TTC549 (cell line): ENCODE results near the gene NCK2.

ENCODE experiments used
- FAIRE-seq: peaks from 2 replicates; lab custom pipeline; 2012; peaks lifted over from hg19 to GRCh38; lab: Jason Lieb, UNC

Gene NCK2

GRCh38 chr2:105873721-105874120, 129.0 kb downstream of the NCK2 start:
- FAIRE-seq = no peak

- no peak for FAIRE-seq
Measured at GRCh38 chr2:105874466-105874865, 129.8 kb downstream of the NCK2 start.

- no peak for FAIRE-seq
Measured at GRCh38 chr2:105875241-105875640, 130.5 kb downstream of the NCK2 start.

- FAIRE-seq = no peak
Measured at GRCh38 chr2:105876191-105876590, 131.5 kb downstream of the NCK2 start.

GRCh38 chr2:105877945-105878344, 133.2 kb downstream of the NCK2 start:
- no peak for FAIRE-seq

GRCh38 chr2:105879106-105879802, 134.5 kb downstream of the NCK2 start:
- no peak for FAIRE-seq

- FAIRE-seq = no peak
Measured at GRCh38 chr2:105879803-105880300, 135.1 kb downstream of the NCK2 start.

- no peak for FAIRE-seq
Measured at GRCh38 chr2:105880637-105881036, 135.9 kb downstream of the NCK2 start.

- FAIRE-seq = no peak
Measured at GRCh38 chr2:105881286-105882136, 136.8 kb downstream of the NCK2 start.

- FAIRE-seq = no peak
Measured at GRCh38 chr2:105882341-105882740, 137.6 kb downstream of the NCK2 start.

GRCh38 chr2:105882920-105883435, 138.3 kb downstream of the NCK2 start:
- FAIRE-seq = no peak

- no peak for FAIRE-seq
Measured at GRCh38 chr2:105883911-105884694, 139.4 kb downstream of the NCK2 start.

- no peak for FAIRE-seq
Measured at GRCh38 chr2:105885456-105885855, 140.7 kb downstream of the NCK2 start.

- FAIRE-seq = no peak
Measured at GRCh38 chr2:105886029-105886454, 141.3 kb downstream of the NCK2 start.

- no peak for FAIRE-seq
Measured at GRCh38 chr2:105886687-105887086, 142.0 kb downstream of the NCK2 start.

GRCh38 chr2:105887256-105887655, 142.5 kb downstream of the NCK2 start:
- no peak for FAIRE-seq

GRCh38 chr2:105888625-105889024, 143.9 kb downstream of the NCK2 start:
- FAIRE-seq = no peak

- no peak for FAIRE-seq
Measured at GRCh38 chr2:105889046-105889445, 144.3 kb downstream of the NCK2 start.

- FAIRE-seq = no peak
Measured at GRCh38 chr2:105890111-105890510, 145.4 kb downstream of the NCK2 start.

- no peak for FAIRE-seq
Measured at GRCh38 chr2:105890856-105891255, 146.1 kb downstream of the NCK2 start.

- FAIRE-seq = no peak
Measured at GRCh38 chr2:105893011-105893995, 148.6 kb downstream of the NCK2 start.
